ENCODE measurements around the gene CLASP1.

Gene CLASP1

DNA sequence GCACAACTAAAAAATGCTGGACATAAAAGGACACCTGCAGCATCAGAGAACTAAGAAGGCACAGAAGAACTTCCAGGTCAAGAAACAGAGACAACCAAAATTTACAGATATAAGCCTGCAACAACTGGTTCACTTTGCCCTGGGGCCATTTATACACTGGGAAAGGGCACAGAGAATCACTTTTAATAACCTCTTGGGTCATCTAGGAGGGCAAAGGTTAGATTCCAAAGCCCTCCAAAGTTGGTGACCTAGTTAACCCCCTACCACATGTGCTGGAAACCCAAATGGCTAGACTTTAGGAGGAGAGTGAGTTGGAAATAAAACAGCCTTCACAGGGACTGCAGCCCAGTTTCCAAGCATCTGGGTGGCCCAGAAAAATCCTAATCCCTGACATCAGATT lies 115.3 kb downstream of the CLASP1 start:
- no peak for DNase-seq

DNA sequence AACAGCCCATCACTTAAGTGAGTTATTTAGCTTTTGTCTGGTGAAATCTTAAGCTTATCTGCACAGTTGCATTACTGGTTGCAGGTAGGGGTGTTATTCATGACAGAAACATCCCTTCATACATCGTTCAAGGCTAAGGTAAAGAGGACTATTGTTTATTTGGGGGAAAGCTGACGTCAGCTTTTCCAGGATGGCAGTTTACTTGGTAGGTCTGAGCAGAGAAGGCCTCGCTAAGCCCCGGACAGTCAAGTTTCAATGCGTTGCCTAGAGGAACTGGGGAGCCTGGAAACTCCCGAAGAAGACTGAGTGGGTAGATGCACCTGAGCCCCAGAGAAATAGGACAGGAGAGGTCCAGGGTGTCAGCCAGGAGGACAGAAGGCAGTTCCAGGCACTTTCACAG lies 116.4 kb downstream of the CLASP1 start:
- DNase-seq: no peak

DNA sequence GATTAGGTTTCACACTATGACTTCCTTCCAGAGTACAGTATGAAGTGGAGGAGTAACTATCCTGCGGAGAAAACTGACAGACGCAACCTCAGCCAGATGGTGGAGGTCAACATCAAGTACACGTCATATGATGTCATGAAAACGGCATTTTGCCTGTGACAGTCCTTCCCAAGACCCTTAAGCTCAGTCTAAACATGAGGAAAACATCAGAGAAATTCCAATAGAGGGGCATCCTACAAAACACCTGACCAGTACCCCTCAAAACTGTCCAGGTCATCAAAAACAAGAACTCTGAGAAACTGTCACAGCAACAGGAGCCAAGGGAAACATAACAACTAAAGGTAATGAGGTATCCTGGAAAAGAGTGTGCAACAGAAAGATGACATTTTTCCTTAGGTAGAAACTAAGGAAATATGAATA lies 116.9 kb downstream of the CLASP1 start:
- no peak for DNase-seq

DNA sequence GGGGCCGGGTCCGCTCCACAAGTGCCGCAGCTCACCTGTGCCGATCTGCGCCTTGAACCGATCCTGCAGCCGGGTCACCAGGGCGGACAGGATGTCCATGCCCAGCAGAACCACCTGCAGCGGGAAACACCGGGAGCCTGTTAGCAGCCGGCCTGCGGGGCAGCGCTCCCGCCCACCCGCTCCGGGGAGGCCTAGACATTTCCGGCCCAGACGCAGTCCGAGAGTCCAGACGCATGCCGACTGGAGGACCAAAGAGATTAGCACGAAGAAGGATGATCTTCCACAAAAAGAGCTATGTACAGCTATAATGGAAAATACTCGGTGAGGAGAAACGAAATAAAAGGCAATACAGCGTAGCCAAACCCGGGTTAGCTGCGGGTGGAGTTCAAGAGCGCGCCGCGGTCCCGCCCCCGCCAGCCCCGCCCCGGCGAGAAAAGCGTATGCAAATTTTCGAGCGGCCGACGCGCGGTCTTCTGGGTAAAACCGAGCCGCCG lies 119.0 kb downstream of the CLASP1 start:
- DNase-seq: peak; percentile 86

DNA sequence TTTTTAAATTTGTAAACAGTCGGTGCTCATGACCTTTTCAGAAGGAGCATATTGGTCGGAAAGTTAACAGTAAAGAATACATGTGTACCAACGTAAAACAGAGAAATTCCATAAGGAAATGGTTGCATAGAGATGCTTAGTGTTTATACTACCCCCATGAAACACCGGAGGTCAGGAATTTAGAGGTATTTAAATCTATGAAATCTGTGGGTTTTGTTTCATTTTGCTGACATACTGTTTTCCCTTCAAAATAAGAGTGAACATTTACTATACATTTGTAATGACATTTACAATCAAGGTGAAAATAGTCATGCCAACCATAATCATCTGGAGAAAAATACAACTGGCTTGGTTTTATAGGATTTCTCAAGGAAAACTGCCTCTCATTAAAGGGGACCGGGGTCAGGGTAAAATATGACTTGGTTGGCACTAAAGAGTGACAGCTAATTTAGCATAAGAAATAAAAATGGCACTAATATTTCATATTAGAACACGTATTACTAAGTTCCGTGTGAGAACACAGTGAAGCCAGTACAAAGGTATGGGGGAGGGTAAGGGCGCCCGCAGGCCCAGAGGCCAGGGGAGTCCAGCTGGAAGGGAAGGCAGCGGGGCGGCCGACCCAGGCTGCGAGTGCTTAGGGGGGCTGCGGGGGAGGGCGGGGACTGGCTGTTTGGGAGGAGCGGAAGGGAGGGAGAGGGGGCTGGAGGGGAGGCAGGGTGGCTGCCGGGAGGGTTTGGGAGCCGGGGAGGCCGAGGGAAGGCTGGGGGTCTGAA lies 119.6 kb downstream of the CLASP1 start:
- peak; percentile 32 for DNase-seq

DNA sequence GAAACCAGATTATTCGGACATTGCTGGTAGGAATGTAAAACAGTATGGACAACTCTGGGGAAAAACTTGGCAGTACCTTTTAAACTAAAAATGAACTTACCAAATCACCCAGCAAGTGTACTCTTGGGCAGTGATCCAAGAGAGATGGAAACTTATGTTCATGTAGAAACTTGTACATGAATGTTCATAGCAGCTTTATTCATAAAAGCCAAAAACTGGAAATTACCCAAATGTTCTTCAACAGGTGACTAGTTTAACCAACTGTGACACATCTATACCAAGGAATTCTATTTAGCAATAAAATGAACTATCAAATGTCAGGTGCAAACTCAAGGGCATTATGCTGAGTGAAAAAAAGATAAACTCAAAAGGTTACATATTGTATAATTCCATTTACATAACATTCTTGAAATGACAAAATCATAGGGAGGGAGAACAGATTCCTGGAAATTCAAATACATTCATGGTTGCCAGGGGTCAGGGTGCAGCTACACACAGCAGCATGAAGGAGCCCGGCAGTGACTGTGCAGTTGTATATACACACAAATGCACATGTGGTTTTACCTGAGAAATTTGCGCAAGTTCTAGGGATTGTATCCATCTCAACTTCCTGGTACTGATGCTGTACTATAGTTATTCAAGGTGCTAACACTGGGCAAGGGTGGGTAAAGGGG lies 122.1 kb downstream of the CLASP1 start:
- DNase-seq: no peak

DNA sequence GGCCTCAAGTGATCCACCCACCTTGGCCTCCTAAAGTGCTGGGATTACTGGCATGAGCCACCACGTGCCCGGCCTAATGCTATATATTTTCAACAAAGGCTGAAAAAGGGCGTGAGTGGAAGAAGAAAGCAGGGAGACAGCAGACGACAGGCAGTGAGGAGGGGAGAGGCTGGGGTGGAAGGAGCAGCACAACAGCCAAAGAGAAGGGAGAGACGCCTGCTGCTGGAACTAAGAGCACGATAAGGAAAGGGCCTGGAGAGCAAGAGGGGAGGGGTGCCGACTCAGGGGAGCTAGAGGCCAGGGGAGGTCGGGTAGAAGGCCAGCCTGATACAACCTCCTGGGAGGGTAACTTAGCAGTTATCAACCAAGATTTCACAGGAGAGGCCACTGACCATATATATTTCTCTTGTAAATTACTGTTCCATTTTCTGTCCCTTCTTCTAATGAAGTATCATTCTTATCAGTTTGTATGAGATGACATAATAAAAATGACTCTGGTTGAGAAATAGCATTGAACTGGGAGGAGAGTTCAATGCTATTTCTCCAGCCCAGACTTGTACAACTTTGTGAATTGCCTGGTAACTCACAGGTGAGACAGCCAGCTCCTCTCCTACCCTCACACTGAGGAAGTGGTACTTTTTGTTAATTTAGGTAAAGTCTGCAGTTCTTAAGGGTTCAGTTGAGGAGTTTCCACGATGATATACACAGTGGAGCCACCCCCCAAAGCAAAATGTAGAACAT lies 124.4 kb downstream of the CLASP1 start:
- DNase-seq: no peak

DNA sequence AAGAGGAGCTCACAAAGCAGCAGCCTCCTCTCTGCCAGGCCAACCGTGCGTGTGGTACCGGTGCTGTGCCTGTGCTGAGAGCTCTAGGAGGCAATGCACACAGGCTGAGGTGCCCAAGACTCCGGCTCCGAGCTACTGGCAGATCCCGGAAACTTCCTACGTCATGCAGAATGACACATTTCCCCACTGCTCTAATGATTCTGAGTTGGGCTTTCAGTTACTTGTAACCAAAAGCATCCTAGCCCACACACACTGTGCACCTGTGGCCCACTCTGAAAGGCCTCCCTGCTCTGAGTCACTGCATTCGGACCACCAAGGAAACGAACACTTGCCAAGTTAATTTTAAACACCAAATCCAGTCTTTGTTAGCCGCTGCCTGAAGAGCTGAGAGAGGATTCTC lies 127.9 kb downstream of the CLASP1 start:
- no peak for DNase-seq

DNA sequence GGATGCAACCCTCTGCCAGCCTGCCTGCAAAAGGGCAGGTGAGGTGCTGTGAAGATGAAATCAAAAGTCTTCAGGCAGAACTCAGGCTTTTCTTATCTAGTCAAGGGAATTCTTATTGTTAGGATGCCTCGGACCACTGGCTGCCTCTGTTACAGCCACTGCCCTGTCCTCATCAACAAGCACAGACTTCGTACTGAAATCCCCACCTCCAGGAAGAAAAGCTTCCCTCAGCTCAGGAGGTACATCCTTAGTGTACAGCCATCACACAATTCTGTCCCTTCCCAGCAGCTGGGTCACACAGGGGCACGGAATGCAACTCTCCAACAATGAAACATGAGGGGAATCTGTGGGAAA lies 128.6 kb downstream of the CLASP1 start:
- no peak for DNase-seq

DNA sequence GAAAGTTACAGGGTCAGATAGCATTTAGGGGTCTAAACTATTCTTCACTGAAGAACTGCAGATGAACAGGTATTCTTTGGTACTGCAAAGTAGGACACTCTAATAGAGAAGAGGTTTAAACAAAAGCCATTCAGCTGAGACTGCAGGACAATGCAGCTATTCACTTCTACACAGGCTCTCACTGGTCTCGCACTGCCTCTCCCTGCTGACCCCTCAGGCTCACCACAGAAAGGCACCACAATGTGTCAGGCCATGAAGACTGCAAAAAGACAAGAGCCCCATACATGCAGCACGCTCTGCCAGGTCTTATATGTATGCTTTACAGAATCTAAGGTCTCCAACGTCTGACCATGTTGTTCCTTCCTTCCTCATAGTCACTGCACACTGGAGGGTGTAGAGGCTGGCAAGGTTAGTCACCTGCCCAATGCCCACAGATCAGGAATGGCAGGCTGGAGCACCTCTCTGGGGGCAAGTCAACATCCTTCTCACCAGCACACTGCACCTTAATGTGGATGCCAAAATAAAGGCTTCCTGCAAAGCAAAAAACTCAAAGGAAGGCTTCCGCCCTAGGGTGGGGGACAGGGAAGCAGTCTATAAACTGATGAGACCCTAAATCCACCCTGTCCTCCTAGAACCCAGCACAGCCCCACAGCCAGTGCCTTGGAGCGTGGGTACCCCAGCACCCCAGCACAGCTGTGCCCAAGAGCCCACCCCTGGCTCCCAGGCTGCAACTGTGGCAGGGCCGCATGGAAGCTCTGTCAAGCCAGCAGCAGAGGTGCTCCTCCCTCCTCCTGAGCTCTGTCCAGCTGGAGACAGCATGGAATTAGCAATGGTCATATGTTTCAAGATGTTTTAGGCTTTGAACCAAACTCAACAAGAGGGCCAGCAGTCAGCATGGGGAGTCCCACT lies 129.3 kb downstream of the CLASP1 start:
- DNase-seq: no peak

DNA sequence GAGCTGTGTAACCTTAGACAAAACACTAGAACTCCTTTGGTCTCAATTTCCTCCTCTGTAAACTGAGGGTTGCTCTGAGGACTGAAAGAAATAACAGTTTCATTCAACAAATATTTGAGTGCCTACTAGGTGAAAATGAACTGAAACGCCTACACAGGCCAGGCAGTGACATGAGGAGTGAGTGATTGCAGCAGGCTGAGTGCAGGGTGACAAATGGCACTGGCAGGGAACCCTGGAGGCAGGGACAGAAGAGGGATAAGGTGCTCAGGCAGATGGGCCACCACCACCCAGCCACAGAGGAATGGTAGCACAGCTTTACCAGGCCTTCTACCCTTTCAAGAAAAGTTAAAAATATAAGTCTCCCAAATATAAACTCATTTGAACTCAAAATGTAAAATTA lies 130.1 kb downstream of the CLASP1 start:
- no peak for DNase-seq

DNA sequence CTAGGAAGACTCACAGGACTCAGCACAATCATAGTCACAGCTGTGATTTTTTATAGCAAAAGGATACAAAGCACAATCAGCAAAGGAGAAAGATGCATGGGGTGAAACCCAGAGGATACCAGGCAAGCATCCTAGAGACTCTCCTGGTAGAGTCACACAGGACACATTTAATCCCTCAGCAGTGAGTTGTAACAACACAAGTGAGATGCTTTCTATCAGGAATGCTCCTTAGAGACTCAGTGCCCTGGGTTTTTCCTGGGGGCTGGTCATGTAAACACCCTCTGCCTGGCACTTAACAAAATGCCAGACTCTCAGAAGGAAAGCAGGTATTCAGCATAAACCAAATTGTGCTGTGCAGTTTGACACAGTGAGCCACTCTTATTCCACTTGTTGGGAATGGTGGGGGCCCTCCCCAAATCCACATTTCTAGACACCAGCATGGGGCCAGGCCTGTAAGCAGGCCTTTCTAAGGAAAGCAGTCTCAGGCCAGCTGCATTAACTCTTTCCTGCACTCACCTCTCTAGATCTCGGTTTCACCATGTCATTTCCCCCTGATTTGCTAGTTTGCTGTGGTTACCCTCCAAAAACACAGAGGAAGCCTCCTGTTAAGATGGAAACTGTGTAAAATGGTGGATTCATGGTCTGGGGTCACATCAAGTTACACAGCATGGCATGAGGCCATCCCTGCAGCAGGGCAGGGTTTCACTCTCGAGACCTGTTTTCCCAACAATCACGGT lies 135.5 kb downstream of the CLASP1 start:
- no peak for DNase-seq

DNA sequence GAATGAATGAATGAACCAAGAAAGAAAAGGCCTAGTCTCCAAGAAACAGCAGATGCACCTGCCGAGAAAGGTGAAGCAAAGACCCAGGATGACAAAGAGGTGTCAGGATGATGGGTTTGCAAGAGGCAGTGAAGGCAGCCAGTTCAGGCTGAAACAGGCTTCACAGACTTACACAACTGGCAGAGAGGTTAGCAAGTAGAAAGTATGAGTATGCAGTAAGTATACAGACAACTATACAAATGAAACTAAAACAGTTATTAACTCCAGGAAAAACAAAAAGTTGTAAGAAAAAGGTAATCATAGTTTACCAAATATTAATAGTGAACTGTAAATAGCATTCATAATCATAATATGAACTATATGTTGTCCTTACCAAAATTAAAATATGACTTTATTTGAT lies 138.4 kb downstream of the CLASP1 start:
- DNase-seq: no peak

DNA sequence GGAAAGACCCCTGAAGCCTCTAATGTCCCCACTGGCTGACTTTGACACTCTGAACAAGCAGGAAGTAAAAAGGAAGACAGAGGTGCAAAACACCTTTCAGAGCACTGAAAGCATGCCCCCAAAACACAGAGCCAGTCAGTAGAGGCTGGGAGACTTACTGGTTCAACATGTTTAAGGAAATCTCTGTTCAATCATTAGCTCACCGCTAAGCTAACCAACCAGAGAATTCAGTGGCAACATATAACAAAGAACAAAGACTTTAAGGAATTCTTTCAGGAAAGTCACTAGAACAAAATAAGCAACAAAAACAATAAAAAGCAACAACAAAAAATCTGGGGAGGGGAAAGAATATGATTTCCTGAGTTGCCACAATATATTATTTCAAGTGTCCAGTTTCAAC lies 142.6 kb downstream of the CLASP1 start:
- no peak for DNase-seq

DNA sequence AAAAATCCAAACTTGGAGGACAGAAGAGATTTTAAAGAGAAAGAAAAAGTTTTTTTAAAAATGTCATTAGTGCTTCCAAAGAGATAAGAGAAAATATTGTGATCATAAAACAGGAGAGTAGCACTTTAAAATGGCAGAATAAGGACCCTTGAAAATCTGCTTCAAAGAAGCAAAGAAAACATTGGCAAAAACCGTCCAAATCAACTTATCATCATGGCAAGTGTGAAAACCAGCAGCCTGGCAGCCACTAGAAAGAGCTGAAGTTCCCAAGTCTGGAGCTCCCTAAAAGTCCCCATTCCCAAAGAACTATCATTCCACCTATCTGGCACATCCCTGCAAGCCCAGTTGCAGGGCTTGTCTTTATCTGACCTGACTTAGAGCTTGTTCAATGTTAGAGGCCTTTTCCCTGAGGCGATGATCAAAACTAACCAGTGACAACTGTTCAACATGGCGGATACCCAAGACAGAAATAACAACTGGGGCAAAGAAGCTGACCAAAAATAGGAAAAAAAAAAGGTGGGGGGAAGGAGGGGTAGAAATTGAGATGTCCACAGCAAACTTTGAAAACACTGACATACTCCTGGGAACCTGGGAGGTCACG lies 143.2 kb downstream of the CLASP1 start:
- no peak for DNase-seq

DNA sequence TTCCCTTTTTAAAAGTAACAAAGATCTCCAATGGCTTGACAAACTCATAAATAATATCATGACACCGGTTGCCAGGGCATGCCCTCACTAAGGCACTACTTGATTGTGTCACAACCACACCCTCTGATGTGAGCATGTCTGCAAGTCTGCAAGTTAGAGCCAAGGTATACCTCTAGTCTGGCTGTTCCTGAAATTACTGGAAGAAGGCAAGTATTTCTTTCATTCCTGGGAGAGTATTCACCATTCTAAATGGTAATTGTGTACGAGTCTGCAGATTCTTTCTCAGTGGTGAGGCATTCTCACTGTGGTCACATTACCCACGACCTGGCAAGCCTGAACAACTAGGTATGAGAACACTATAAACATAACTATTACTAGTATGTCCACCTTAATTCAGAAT lies 144.3 kb downstream of the CLASP1 start:
- DNase-seq: no peak

DNA sequence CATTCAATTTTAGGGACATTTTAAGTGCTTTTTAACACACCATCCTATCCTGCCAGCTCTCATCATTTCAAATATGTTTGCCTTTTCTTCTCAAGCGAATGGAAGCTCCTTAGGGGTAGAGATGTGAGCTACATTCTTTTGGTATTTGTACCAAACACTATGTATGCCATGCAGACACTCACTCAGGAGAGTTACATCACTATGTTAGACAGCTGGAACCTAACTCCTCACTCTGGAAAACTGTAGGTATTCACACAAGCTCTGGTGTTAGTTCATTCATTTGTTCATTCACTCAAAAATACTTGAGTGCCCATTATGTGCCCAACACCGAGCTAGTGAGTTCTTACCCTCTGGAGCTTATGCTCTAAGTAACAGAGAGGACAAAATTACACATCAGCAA lies 144.9 kb downstream of the CLASP1 start:
- no peak for DNase-seq

DNA sequence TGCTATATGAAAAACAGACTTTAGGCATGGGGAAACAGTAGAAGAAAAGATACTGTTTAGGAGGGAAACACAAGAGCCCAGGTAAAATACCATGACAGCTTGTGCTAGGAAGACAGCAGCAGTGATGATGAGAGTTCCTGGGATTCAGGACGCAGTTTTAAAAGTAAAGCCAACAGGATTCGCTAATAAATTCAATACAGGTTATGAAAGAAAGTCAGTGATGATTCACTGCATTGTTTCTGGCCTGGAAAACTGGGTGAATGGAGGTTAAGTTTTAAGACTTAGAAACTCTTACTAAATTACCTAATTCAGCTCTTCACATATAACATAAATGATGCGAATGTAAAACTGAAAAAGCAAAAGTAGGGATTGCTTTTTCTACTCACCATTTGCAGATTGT lies 146.5 kb downstream of the CLASP1 start:
- no peak for DNase-seq

DNA sequence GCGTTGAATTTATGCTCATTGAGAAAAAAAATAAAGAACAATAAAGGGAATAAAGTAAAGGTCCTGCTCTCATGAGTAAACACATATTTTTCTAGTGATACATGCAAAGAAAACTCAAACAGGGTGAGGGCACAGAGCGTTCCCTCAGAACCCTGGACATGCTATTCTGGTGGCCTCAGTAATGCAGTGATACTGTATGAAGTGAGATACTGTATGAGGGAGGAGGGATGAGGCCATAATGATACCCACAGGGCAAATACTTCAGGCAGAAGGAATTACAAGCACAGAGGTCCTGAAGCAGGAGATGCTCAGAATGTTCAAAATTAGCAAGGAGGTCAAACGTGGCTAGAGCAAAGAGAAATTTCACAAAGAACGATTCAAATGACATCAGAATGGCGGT lies 147.0 kb downstream of the CLASP1 start:
- DNase-seq: no peak

DNA sequence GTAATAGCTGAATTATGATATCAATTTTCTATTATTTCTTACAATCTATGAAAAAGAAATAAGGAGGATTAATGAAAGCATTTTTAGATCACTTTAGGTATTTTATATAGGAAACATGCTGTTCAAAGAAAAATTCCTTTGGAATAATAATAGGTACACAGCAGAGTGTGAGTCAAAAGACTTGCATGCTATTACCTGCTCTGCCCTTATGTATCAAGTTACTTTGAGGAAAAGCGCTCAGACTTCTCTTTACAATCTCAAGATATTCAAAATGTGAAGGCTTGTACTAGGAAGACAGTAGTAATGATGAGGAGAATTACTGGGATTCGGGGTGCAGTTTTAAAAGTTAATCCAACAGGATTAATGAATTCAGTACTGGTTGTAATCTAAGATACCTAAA lies 147.7 kb downstream of the CLASP1 start:
- no peak for DNase-seq

DNA sequence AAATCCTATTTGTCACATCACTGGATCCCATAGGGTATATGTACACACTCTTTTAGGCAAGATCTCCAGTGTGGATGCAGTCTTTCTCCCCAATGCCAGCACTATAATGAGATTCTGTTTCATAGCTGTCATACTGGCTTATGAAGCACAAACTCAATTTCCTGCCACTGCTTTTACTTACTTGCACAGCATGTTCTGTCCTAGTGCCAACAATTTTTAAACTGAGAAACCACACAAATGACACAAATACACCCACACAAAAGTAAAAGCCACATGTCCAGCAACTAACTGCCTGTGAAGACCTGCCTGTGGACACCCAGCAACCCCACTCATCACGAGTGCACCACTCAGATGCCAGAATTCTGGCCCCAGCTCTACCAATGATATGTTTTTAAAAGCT lies 148.2 kb downstream of the CLASP1 start:
- no peak for DNase-seq

DNA sequence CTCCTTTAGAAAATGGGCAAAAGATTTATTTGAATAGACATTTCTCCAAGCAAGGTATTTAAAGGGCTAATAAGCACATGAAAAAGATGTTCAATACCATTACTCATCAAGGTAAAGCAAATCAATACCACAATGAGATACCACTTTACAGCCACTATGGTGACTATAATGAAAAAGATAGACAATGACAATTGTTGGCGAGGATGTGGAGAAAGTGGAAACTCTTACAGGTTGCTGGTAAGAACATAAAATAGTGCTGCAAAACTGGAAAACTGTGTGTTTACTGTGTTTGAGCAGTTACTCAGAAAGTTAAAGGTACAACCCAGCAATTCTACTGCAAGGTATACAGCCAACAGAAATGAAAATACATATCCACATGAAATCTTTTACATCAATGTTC lies 150.5 kb downstream of the CLASP1 start:
- DNase-seq: no peak
